ENCODE results near the gene INPP5K. TPM values are rescaled to one million over a fixed set of nuclear protein-coding genes. Genes with fewer than 3 reads are reported as not detected.
"Not testable (repeated sequence)": the region's sequence is repeated elsewhere in the genome, so short reads cannot be mapped to it uniquely, and the experiment has no call there.

The INPP5K gene
- total and polyA plus RNA-seq, 2 donors (not counting 1 experiment from before 2014, with no cell fraction given): 53.8 to 77.9 TPM

GRCh38 chr17:1509290-1509881, 7.0 kb downstream of the INPP5K start:
- 88% methylated on average over 6 of the region's 7 CpGs for WGBS (ENCODE audit: insufficient coverage)
- CTCF ChIA-PET: interaction anchor here (1.5 to 11.7 kb wide), 3 partner anchors 24 to 160 kb away, joined by 3 to 318 read pairs (median 6); no protein-coding TSS in a partner anchor
- H3K27me3 Mint-ChIP-seq: no peaks in the 10 kb centered on the region
- H2AFZ ChIP-seq (ENCODE audit: insufficient read depth, low read depth, low read length, poor library complexity, severe bottlenecking): no peak overlapping the region
- H3K4me2 ChIP-seq (replicated peaks; ENCODE audit: low read depth, low read length, poor library complexity, severe bottlenecking): no peak overlapping the region
- H3K27ac ChIP-seq (ENCODE audit: low read length in 2 of 2): no peak overlapping the region
- ATAC-seq (ENCODE audit: low read depth) (no peak), DNase-seq (no peak)
- peaks cover 0 to 81% of the 10 kb centered on the region in 2 experiments for H3K36me3 ChIP-seq (replicated peaks in 1 of 2; ENCODE audit: control extremely low read depth in 1 of 2, control insufficient read depth in 1 of 2, extremely low read depth in 1 of 2, insufficient read depth in 2 of 2, low read length in 1 of 2)
- peaks cover 0 to 3% of the 10 kb centered on the region in 2 donors for H3K4me1 ChIP-seq (ENCODE audit: control insufficient read depth in 2 of 2, insufficient read depth in 2 of 2, low read length in 2 of 2)
- H3K4me3 ChIP-seq (ENCODE audit: control extremely low read depth in 1 of 5, extremely low read depth in 1 of 5, insufficient read depth in 1 of 5, low read depth in 2 of 5, low read length in 4 of 5): no peak overlapping the region
- intact Hi-C loops (cut with micrococcal nuclease): no loop called here
- peaks cover 17% of the 10 kb centered on the region for H4K20me1 ChIP-seq (ENCODE audit: control insufficient read depth, insufficient read depth, low read length, poor library complexity, severe bottlenecking)
- POLR2A ChIA-PET: no interaction called here
- H3K9ac ChIP-seq (ENCODE audit: low read length): no peak overlapping the region
- H3K4me1 Mint-ChIP-seq: peaks cover 5% of the 10 kb centered on the region
- no peaks in the 10 kb centered on the region for H3K27me3 ChIP-seq (replicated peaks in 1 of 4; ENCODE audit: control extremely low read depth in 1 of 4, control insufficient read depth in 3 of 4, insufficient read depth in 4 of 4, low read length in 3 of 4)
- H3K27ac Mint-ChIP-seq: no peak overlapping the region
- no peaks in the 10 kb centered on the region for H3K9me3 ChIP-seq (ENCODE audit: control extremely low read depth in 1 of 3, control insufficient read depth in 2 of 3, insufficient read depth in 1 of 3, low read length in 2 of 3)
- TF ChIP-seq EZH2 (IDR thresholded peaks at IDR 0.05; ENCODE audit: borderline replicate concordance, insufficient read depth, low read depth, low read length, poor library complexity, severe bottlenecking): no peak
- TF ChIP-seq CTCF (IDR thresholded peaks at IDR 0.05): no peak
- peaks cover 70% of the 10 kb centered on the region for H3K79me2 ChIP-seq (ENCODE audit: control insufficient read depth, insufficient read depth, low read length)
- H3K4me3 Mint-ChIP-seq: no peak overlapping the region
- H3K9me3 Mint-ChIP-seq (ENCODE audit: insufficient read depth): no peaks in the 10 kb centered on the region

GRCh38 chr17:1508709-1509108, 7.7 kb downstream of the INPP5K start:
- H3K27ac ChIP-seq (ENCODE audit: low read length in 2 of 2); H3K9me3 ChIP-seq (ENCODE audit: control extremely low read depth in 1 of 3, control insufficient read depth in 2 of 3, insufficient read depth in 1 of 3, low read length in 2 of 3); intact Hi-C loops (cut with micrococcal nuclease); H3K9me3 Mint-ChIP-seq (ENCODE audit: insufficient read depth); H3K27ac Mint-ChIP-seq; H3K4me1 Mint-ChIP-seq; H3K4me2 ChIP-seq (replicated peaks; ENCODE audit: low read depth, low read length, poor library complexity, severe bottlenecking); CTCF ChIA-PET; POLR2A ChIA-PET; H3K9ac ChIP-seq (ENCODE audit: low read length); H3K4me1 ChIP-seq (ENCODE audit: control insufficient read depth in 2 of 2, insufficient read depth in 2 of 2, low read length in 2 of 2); H3K4me3 Mint-ChIP-seq; H2AFZ ChIP-seq (ENCODE audit: insufficient read depth, low read depth, low read length, poor library complexity, severe bottlenecking); H3K27me3 ChIP-seq (replicated peaks in 1 of 4; ENCODE audit: control extremely low read depth in 1 of 4, control insufficient read depth in 3 of 4, insufficient read depth in 4 of 4, low read length in 3 of 4); H3K4me3 ChIP-seq (ENCODE audit: control extremely low read depth in 1 of 5, extremely low read depth in 1 of 5, insufficient read depth in 1 of 5, low read depth in 2 of 5, low read length in 4 of 5); DNase-seq; H3K27me3 Mint-ChIP-seq; ATAC-seq (ENCODE audit: low read depth): not testable (repeated sequence)
- Histone ChIP-seq H3K36me3 (replicated peaks in 1 of 2; ENCODE audit: control extremely low read depth in 1 of 2, control insufficient read depth in 1 of 2, extremely low read depth in 1 of 2, insufficient read depth in 2 of 2, low read length in 1 of 2) (peaks cover 0 to 81% of the 10 kb centered on the region in 2 experiments), H4K20me1 (ENCODE audit: control insufficient read depth, insufficient read depth, low read length, poor library complexity, severe bottlenecking) (peaks cover 17% of the 10 kb centered on the region), H3K79me2 (ENCODE audit: control insufficient read depth, insufficient read depth, low read length) (peaks cover 63% of the 10 kb centered on the region)
- 98% methylated on average over 20 of the region's 25 CpGs for WGBS (ENCODE audit: insufficient coverage)

Measured in B cell (primary cell).